GM23338 (cell line): ENCODE results near the gene PIGU. TPM values are rescaled to one million over a fixed set of nuclear protein-coding genes. Genes with fewer than 3 reads are reported as not detected.

Experiments
- ATAC-seq: fragments of 200-7000 bp; cut with Tn5 transposase; 3 replicates; pipeline ENCODE4 v1.9.1; 2020
- DNase-seq: peaks from one replicate; pipeline ENCODE4 v3.0.0-alpha.2; 2015; ENCODE audit warnings: low spot score
- H2AFZ ChIP-seq: fragments of 200-600 bp; sonication (generic); 2 replicates; pipeline ENCODE4 v1.8.0; 2016; ENCODE audit warnings: antibody characterized with exemption, mild to moderate bottlenecking, moderate library complexity
- H3F3A ChIP-seq: fragments of 200-600 bp; sonication (generic); replicated peaks from 2 replicates; pipeline ENCODE4 v1.8.0; 2017; ENCODE audit warnings: antibody characterized with exemption, mixed run types, low read depth
- H3K27ac ChIP-seq: fragments of 200-600 bp; sonication (generic); 2 replicates; pipeline ENCODE4 v1.6.1; 2016; ENCODE audit warnings: low read depth
- H3K27me3 ChIP-seq: fragments of 200-600 bp; sonication (generic); 2 replicates; pipeline ENCODE4 v1.8.0; 2016; ENCODE audit warnings: mild to moderate bottlenecking, mixed run types, moderate library complexity; ENCODE audit not compliant: insufficient read depth
- H3K36me3 ChIP-seq: fragments of 200-600 bp; sonication (generic); 2 replicates; pipeline ENCODE4 v1.8.0; 2016; ENCODE audit warnings: mild to moderate bottlenecking; ENCODE audit not compliant: insufficient read depth
- H3K4me1 ChIP-seq: fragments of 200-600 bp; sonication (generic); 2 replicates; pipeline ENCODE4 v1.8.0; 2016; ENCODE audit warnings: mild to moderate bottlenecking, moderate library complexity; ENCODE audit not compliant: insufficient read depth
- H3K4me2 ChIP-seq: fragments of 200-600 bp; sonication (generic); 2 replicates; pipeline ENCODE4 v1.7.1; 2017; ENCODE audit warnings: mixed run types
- H3K4me3 ChIP-seq: fragments of 200-600 bp; sonication (generic); 2 replicates; pipeline ENCODE4 v1.6.1; 2016; ENCODE audit warnings: mixed run types
- H3K79me2 ChIP-seq: fragments of 200-600 bp; sonication (generic); replicated peaks from 2 replicates; pipeline ENCODE4 v1.8.0; 2017; ENCODE audit warnings: mild to moderate bottlenecking; ENCODE audit not compliant: insufficient read depth
- H3K9me2 ChIP-seq: fragments of 200-600 bp; sonication (generic); 2 replicates; pipeline ENCODE4 v1.8.0; 2017; ENCODE audit not compliant: insufficient read depth
- H4K20me1 ChIP-seq: fragments of 200-600 bp; sonication (generic); replicated peaks from 2 replicates; pipeline ENCODE4 v1.8.0; 2017; ENCODE audit warnings: mild to moderate bottlenecking; ENCODE audit not compliant: insufficient read depth
- H3K27ac Mint-ChIP-seq: 2 replicates; pipeline ENCODE4 v1.8.0; 2020; ENCODE audit warnings: inconsistent platforms, mild to moderate bottlenecking, moderate library complexity, mixed read lengths
- H3K27me3 Mint-ChIP-seq: 3 replicates; pipeline ENCODE4 v1.8.0; 2022; ENCODE audit warnings: low read depth, mild to moderate bottlenecking, moderate library complexity, mixed read lengths, inconsistent platforms; ENCODE audit not compliant: insufficient read depth, poor library complexity
- H3K36me3 Mint-ChIP-seq: 3 replicates; pipeline ENCODE4 v1.8.0; 2021; ENCODE audit warnings: low read depth, mild to moderate bottlenecking, inconsistent platforms, moderate library complexity, mixed read lengths
- H3K4me1 Mint-ChIP-seq: 3 replicates; pipeline ENCODE4 v1.8.0; 2020; ENCODE audit warnings: mild to moderate bottlenecking, inconsistent platforms, mixed read lengths
- H3K4me3 Mint-ChIP-seq: 3 replicates; pipeline ENCODE4 v1.8.0; 2021; ENCODE audit warnings: moderate library complexity, mild to moderate bottlenecking, inconsistent platforms, mixed read lengths
- H3K9me3 Mint-ChIP-seq: 3 replicates; pipeline ENCODE4 v1.8.0; 2020; ENCODE audit warnings: moderate library complexity, mild to moderate bottlenecking, inconsistent platforms, mixed read lengths
- CREB1 ChIP-seq: fragments of 250-450 bp; sonication (Bioruptor Pico); IDR thresholded peaks from 2 replicates; pipeline ENCODE4 v1.5.0; 2020; ENCODE audit warnings: low read depth, mild to moderate bottlenecking, moderate library complexity
- CTCF ChIP-seq, 2 experiments: fragments of 200-600 bp in 1 of 2; sonication (generic) in 1 of 2; conservative IDR thresholded peaks; 2 replicates each; pipeline versions ENCODE4 v1.5.1 to v1.6.1; 2016 to 2017; ENCODE audit warnings: antibody characterized with exemption in 2 of 2, low read depth in 2 of 2, mild to moderate bottlenecking in 2 of 2, moderate library complexity in 1 of 2
- ETS1 ChIP-seq: IDR thresholded peaks from 2 replicates; pipeline ENCODE4 v1.6.1; 2016; ENCODE audit warnings: antibody characterized with exemption
- EZH2 ChIP-seq: fragments of 200-600 bp; sonication (generic); IDR thresholded peaks from one replicate; pipeline ENCODE4 v1.8.0; 2017; ENCODE audit warnings: antibody characterized with exemption, mild to moderate bottlenecking, low read depth; ENCODE audit not compliant: unreplicated experiment
- EZH2phosphoT487 ChIP-seq: fragments of 200-600 bp; sonication (generic); IDR thresholded peaks from one replicate; pipeline ENCODE4 v1.8.1; 2018; ENCODE audit warnings: antibody characterized with exemption; ENCODE audit not compliant: unreplicated experiment
- JUNB ChIP-seq: IDR thresholded peaks from one replicate; pipeline ENCODE4 v1.6.1; 2016; ENCODE audit warnings: antibody characterized with exemption; ENCODE audit not compliant: unreplicated experiment
- NANOG ChIP-seq: IDR thresholded peaks from 2 replicates; pipeline ENCODE4 v1.6.1; 2016; ENCODE audit warnings: antibody characterized with exemption, borderline replicate concordance
- POLR2AphosphoS5 ChIP-seq: IDR thresholded peaks from 2 replicates; pipeline ENCODE4 v1.6.1; 2016; ENCODE audit warnings: antibody characterized with exemption, low read depth
- REST ChIP-seq: IDR thresholded peaks from one replicate; pipeline ENCODE4 v1.6.1; 2018; ENCODE audit warnings: antibody characterized with exemption; ENCODE audit not compliant: unreplicated experiment
- STAT1 ChIP-seq: IDR thresholded peaks from one replicate; pipeline ENCODE4 v1.6.1; 2016; ENCODE audit warnings: antibody characterized with exemption; ENCODE audit not compliant: unreplicated experiment
- ZNF114 ChIP-seq: fragments of 250-450 bp; sonication (Bioruptor Pico); IDR thresholded peaks from 2 replicates; pipeline ENCODE4 v1.5.0; 2020; ENCODE audit warnings: mild to moderate bottlenecking, moderate library complexity
- ZNF331 ChIP-seq: fragments of 250-450 bp; sonication (Bioruptor Pico); IDR thresholded peaks from 2 replicates; pipeline ENCODE4 v1.5.0; 2020; ENCODE audit warnings: low read depth, mild to moderate bottlenecking, moderate library complexity
- ZNF462 ChIP-seq: fragments of 250-450 bp; sonication (Bioruptor Pico); IDR thresholded peaks from 2 replicates; pipeline ENCODE4 v1.5.0; 2020; ENCODE audit warnings: mild to moderate bottlenecking, moderate library complexity
- long read RNA-seq: library from polyadenylated mRNA; unstranded; transcript quantifications from one replicate; pipeline ENCODE4 v2.0.0, GENCODE V29; 2020; ENCODE audit not compliant: unreplicated experiment
- polyA plus RNA-seq: library from polyadenylated mRNA; unstranded; fragments of >200 nt; fragmentation: Nextera tagmentation; extraction: Ambion mirVana; gene quantifications from 2 replicates; pipeline ENCODE4 v1.2.1, GENCODE V29; 2016
- total RNA-seq: library from RNA; depleted of rRNA; stranded (reverse); fragments of >200 nt; shearing (Covaris generic); gene quantifications from 2 replicates; pipeline ENCODE4 v1.2.3, GENCODE V29; 2014; rRNA removed

The PIGU gene
- total RNA-seq (28.9 and 31.3 TPM in 2 replicates), polyA plus RNA-seq (22.4 and 24.3 TPM in 2 replicates)
- long read RNA-seq, transcript PIGU-201 (12 exons, 1,632 nt): major isoform, 36 of 46 reads
- long read RNA-seq, partial matches to known transcripts: 3 of 46 reads
- long read RNA-seq, other reads (novel, unspliced or antisense): 7 of 46 reads

- Mint-ChIP-seq H3K4me1 (peaks cover 4% of the 10 kb centered on the region; the same call in 2 of the 3 replicates), H3K27me3 (peaks cover 4% of the 10 kb centered on the region), H3K27ac (peak within 1 kb of the TSS; percentile 99), H3K9me3 (no peaks in the 10 kb centered on the region; the same call in 2 of the 3 replicates), H3K4me3 (peak within 1 kb of the TSS; percentile 95), H3K36me3 (no peaks in the 10 kb centered on the region)
- no peaks in the 10 kb centered on the region for H3K9me2 ChIP-seq
- H4K20me1 ChIP-seq: peaks cover 4% of the 10 kb centered on the region; the same call in 1 of the 2 replicates
- peak within 1 kb of the TSS; percentile 99 for H2AFZ ChIP-seq
- H3K27me3 ChIP-seq: no peaks in the 10 kb centered on the region
- H3F3A ChIP-seq: 0 out of 2 replicates have a peak, but pooled peaks cover 5% of the 10 kb centered on the region
- peak within 1 kb of the TSS; percentile 88 for H3K4me3 ChIP-seq
- ATAC-seq (peak; percentile 91), DNase-seq (peak; percentile 97)
- no peaks in the 10 kb centered on the region for H3K36me3 ChIP-seq
- H3K27ac ChIP-seq: peak within 1 kb of the TSS; percentile 85
- H3K4me1 ChIP-seq: 0 out of 2 replicates have a peak, but pooled peaks cover 6% of the 10 kb centered on the region
- no peak for TF ChIP-seq ZNF462 (CRISPR knock-in tag)
- no peak for TF ChIP-seq CTCF (conservative IDR thresholded peaks at IDR 0.05; ENCODE audit: low read depth in 2 of 2)
- TF ChIP-seq EZH2: no peak
- TF ChIP-seq POLR2AphosphoS5: peak; percentile 81
- no peak for TF ChIP-seq ZNF331 (CRISPR knock-in tag)
- TF ChIP-seq ZNF114 (CRISPR knock-in tag): no peak
- no peak for TF ChIP-seq JUNB
- TF ChIP-seq EZH2phosphoT487: no peak
- no peak for TF ChIP-seq STAT1
- peak; percentile 92 for TF ChIP-seq ETS1
- no peak for TF ChIP-seq NANOG
- TF ChIP-seq CREB1 (CRISPR knock-in tag): peak; percentile 95
- no peak for TF ChIP-seq REST
- peak within 1 kb of the TSS; percentile 99 for H3K4me2 ChIP-seq
- H3K79me2 ChIP-seq: peaks cover 39% of the 10 kb centered on the region
These were observed at the start of gene PIGU for GRCh38 chr20:34676642-34677373. TSS of gene PIGU (minus strand) at chr20:34677092. CDS start at chr20:34677085, 7 bp downstream.
